Measurements from ENCODE around the gene PHACTR2. TPM values are rescaled to one million over a fixed set of nuclear protein-coding genes. Genes with fewer than 3 reads are reported as not detected.
"Not testable (repeated sequence)": the region's sequence is repeated elsewhere in the genome, so short reads cannot be mapped to it uniquely, and the experiment has no call there.

PHACTR2 gene
- total RNA-seq, 2 donors from 2014 or later = 42.5 to 46.9 TPM

DNA sequence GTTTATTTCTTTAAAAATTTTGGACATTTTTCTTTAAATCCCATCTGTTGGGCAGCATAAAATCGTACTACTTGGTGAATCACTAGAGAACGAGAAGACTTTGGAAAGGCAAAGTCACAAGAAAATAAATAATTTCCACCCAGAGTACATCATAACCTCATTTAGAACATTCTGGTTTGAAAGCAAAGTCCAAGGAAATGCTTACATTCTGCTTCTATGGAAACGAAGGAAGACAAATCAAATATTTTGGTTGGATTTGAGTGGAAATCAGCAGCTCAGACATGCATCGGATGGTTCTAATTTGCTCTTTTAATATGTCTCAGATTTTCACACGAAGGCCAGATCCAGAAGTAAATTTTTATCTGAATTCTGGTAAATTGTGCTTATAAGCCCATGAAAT is 104.7 kb downstream of the PHACTR2 start:
- Histone ChIP-seq H3K27ac (no peak overlapping the region), H3K27me3 (no peaks in the 10 kb centered on the region), H3K9me3 (no peaks in the 10 kb centered on the region), H3K9ac (ENCODE audit: low read depth in 2 of 2, low read length in 2 of 2) (no peak overlapping the region), H3K4me3 (no peak overlapping the region), H3K4me1 (no peaks in the 10 kb centered on the region), H3K36me3 (no peaks in the 10 kb centered on the region)
- no peak for DNase-seq
- TF ChIP-seq, protein P1, sequence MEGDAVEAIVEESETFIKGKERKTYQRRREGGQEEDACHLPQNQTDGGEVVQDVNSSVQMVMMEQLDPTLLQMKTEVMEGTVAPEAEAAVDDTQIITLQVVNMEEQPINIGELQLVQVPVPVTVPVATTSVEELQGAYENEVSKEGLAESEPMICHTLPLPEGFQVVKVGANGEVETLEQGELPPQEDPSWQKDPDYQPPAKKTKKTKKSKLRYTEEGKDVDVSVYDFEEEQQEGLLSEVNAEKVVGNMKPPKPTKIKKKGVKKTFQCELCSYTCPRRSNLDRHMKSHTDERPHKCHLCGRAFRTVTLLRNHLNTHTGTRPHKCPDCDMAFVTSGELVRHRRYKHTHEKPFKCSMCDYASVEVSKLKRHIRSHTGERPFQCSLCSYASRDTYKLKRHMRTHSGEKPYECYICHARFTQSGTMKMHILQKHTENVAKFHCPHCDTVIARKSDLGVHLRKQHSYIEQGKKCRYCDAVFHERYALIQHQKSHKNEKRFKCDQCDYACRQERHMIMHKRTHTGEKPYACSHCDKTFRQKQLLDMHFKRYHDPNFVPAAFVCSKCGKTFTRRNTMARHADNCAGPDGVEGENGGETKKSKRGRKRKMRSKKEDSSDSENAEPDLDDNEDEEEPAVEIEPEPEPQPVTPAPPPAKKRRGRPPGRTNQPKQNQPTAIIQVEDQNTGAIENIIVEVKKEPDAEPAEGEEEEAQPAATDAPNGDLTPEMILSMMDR (IDR thresholded peaks at IDR 0.05) = no peak
- intact Hi-C loops (cut with DNase I) = no loop called here

DNA sequence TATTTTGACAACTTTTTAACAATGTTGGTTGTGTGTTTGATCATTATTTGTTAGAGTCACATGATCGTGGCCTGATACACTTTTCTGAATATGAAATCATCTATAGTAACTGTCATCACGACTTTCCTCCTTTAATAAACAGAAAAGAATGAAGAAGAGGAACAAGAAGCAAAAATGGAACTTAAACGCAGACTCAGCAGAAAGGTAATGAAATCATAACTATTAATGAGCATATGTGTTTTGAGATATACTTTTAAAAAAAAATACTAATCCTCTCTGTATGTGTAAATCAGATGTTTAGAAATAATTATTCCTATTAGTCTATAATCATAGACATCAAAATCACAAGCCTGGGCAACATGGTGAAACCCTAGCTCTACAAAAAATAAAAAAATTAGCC is 105.3 kb downstream of the PHACTR2 start:
- Histone ChIP-seq H3K9me3 (no peaks in the 10 kb centered on the region), H3K4me1 (no peaks in the 10 kb centered on the region), H3K9ac (ENCODE audit: low read depth in 2 of 2, low read length in 2 of 2) (no peak overlapping the region), H3K27me3 (no peaks in the 10 kb centered on the region), H3K4me3 (no peak overlapping the region), H3K27ac (no peak overlapping the region), H3K36me3 (no peaks in the 10 kb centered on the region)
- no peak for DNase-seq
- TF ChIP-seq, protein P1 (IDR thresholded peaks at IDR 0.05) = no peak
- intact Hi-C loops (cut with DNase I) = no loop called here

DNA sequence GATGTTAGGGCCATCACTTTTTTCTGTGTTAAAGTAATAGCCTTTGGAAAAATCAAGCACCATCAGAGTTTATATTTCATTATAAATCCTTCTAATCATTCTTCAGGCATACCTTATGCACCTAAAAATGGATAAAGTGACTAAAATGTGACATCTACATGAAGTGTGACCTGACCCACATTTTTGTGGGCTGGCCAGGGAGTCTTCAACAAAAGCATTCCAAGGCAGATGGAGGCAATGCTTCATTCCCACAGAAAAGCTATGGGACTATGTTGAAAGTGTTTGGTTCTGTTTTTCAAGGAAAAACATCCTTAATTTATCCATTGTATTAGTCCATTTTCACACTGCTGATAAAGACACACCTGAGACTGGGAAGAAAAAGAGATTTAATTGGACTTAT is 106.6 kb downstream of the PHACTR2 start:
- H3K27me3 ChIP-seq = no peaks in the 10 kb centered on the region
- no peaks in the 10 kb centered on the region for H3K9me3 ChIP-seq
- H3K4me3 ChIP-seq = no peak overlapping the region
- DNase-seq = no peak
- no peaks in the 10 kb centered on the region for H3K36me3 ChIP-seq
- no peak overlapping the region for H3K9ac ChIP-seq (ENCODE audit: low read depth in 2 of 2, low read length in 2 of 2)
- no peaks in the 10 kb centered on the region for H3K4me1 ChIP-seq
- H3K27ac ChIP-seq = no peak overlapping the region
- intact Hi-C loops (cut with DNase I) = no loop called here
- TF ChIP-seq, protein P1 (IDR thresholded peaks at IDR 0.05) = no peak

DNA sequence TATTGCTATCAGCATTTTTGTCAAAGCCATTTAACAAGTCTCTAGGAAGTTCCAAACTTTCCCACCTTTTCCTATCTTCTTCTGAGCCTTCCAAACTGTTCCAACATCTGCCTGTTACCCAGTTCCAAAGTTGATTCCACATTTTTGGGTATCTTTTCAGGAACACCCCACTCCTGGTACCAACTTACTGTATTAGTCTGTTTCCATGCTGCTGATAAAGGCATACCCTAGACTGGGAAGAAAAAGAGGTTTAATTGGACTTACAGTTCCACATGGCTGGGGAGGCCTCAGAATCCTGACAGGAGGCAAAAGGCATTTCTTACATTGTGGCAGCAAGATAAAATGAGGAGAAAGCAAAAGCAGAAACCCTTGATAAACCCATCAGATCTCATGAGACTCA is 108.6 kb downstream of the PHACTR2 start:
- H3K36me3 ChIP-seq; H3K9me3 ChIP-seq; H3K4me1 ChIP-seq; H3K27me3 ChIP-seq; DNase-seq; intact Hi-C loops (cut with DNase I); H3K9ac ChIP-seq (ENCODE audit: low read depth in 2 of 2, low read length in 2 of 2); H3K4me3 ChIP-seq; H3K27ac ChIP-seq: not testable (repeated sequence)

DNA sequence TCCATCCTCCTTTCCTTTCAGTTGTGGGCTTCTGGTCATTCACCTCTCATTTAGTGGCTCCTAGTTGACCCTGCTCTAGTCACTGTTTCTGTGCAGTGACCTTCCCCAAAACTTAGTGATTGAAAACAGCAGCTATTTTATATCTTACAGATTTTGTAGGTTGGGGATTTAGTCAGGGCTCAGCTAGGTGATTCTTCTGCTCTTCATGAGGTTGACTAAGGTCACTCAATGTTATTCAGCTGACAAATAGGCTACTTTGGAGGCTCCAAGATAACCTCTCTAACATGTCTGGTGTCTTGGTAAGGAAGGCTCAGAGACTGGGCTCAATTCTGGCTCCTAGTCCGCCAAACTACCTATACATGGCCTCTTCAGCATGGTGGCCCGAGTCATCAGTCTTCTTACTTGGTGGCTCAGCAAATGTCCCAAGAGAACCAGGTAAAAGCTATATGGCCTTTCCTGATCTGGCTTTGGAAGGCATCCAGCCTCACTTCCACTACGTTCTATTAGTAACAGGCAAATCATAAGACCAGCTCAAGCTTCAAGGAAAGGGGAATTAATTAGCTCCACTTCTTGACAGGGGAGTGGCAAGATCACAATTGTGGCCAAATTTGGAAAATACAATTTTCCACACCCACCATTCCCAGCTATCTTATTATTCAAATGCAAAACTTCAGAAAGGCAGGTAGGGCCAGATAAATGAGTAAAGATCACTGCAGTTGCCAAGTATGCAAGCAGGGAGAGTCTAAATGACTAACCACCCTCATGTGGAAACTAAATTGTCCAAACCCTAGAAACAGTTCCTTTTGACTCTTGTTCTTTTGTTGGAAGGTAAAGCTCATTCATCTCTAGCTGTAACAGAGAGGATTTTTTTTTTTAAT is 114.9 kb downstream of the PHACTR2 start:
- no peaks in the 10 kb centered on the region for H3K36me3 ChIP-seq
- H3K4me1 ChIP-seq = no peaks in the 10 kb centered on the region
- no peak overlapping the region for H3K4me3 ChIP-seq
- H3K9ac ChIP-seq (ENCODE audit: low read depth in 2 of 2, low read length in 2 of 2) = no peak overlapping the region
- no peak for DNase-seq
- TF ChIP-seq, protein P1 (IDR thresholded peaks at IDR 0.05) = no peak
- intact Hi-C loops (cut with DNase I) = no loop called here
- H3K27me3 ChIP-seq = no peaks in the 10 kb centered on the region
- no peaks in the 10 kb centered on the region for H3K9me3 ChIP-seq
- no peak overlapping the region for H3K27ac ChIP-seq

DNA sequence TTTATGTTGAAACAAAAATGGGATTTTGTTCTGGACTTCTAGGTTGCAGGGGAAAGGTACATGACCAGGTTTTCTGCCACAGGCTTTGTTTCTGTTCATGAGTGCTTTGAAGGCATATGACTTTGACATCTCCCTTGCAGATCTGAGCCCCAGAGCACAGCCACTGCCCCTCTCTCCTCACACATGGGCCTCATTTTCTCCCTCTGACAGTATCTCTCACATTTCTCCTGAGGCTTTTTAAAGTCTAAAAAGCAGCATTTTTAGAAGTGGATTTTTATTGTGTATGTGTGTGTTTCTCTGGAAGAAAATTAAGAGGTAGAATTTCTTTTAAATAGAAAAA is 115.5 kb downstream of the PHACTR2 start:
- H3K4me3 ChIP-seq = no peak overlapping the region
- no peaks in the 10 kb centered on the region for H3K9me3 ChIP-seq
- no peaks in the 10 kb centered on the region for H3K27me3 ChIP-seq
- no peak for DNase-seq
- intact Hi-C loops (cut with DNase I) = no loop called here
- H3K27ac ChIP-seq = no peak overlapping the region
- H3K4me1 ChIP-seq = no peaks in the 10 kb centered on the region
- no peak overlapping the region for H3K9ac ChIP-seq (ENCODE audit: low read depth in 2 of 2, low read length in 2 of 2)
- TF ChIP-seq, protein P1 (IDR thresholded peaks at IDR 0.05) = no peak
- no peaks in the 10 kb centered on the region for H3K36me3 ChIP-seq

DNA sequence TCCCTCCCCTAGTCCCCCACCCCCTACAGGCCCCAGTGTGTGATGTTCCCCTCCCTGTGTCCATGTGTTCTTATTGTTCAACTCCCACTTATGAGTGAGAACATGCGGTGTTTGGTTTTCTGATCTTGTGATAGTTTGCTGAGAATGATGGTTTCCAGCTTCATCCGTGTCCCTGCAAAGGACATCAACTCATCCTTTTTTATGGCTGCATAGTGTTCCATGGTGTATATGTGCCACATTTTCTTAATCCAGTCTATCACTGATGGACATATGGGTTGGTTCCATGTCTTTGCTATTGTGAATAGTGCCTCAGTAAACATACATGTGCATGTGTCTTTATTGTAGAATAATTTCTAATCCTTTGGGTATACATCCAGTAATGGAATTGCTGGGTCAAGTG is 118.8 kb downstream of the PHACTR2 start:
- H3K36me3 ChIP-seq; H3K27me3 ChIP-seq; H3K9ac ChIP-seq (ENCODE audit: low read depth in 2 of 2, low read length in 2 of 2): not testable (repeated sequence)

DNA sequence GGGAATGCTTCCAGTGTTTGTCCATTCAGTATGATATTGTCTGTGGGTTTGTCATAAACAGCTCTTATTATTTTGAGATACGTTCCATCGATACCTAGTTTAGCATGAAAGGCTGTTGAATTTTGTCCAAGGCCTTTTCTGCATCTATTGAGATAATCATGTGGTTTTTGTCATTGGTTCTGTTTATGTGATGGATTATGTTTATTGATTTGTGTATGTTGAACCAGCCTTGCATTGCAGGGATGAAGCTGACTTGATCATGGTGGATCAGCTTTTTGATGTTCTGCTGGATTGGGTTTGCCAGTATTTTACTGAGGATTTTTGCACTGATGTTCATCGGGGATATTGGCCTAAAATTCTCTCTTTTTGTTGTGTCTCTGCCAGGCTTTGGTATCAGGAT is 120.7 kb downstream of the PHACTR2 start:
- H3K9me3 ChIP-seq; H3K4me3 ChIP-seq; intact Hi-C loops (cut with DNase I); H3K27me3 ChIP-seq; H3K9ac ChIP-seq (ENCODE audit: low read depth in 2 of 2, low read length in 2 of 2); H3K4me1 ChIP-seq; H3K36me3 ChIP-seq; DNase-seq; H3K27ac ChIP-seq: not testable (repeated sequence)

More for the DNA sequence above, 118.8 kb downstream of the PHACTR2 start:
- DNase-seq; H3K27ac ChIP-seq; H3K4me1 ChIP-seq; H3K4me3 ChIP-seq; H3K9me3 ChIP-seq; intact Hi-C loops (cut with DNase I): not testable (repeated sequence)
